Astrocyte (in vitro differentiated cells and primary cell): ENCODE measurements around the gene TMEM204. TPM values are rescaled to one million over a fixed set of nuclear protein-coding genes. Genes with fewer than 3 reads are reported as not detected.

Experiments used
- DNase-seq: peaks from one replicate; pipeline ENCODE4 v3.0.0-alpha.2; 2010; ENCODE audit warnings: low read depth
- FAIRE-seq: peaks from 2 replicates; lab custom pipeline; 2011; peaks lifted over from hg19 to GRCh38; lab: Jason Lieb, UNC
- H2AFZ ChIP-seq: 2 replicates; pipeline ENCODE4 v1.6.0; 2012; ENCODE audit warnings: low read depth, low read length, inconsistent platforms
- H3K27ac ChIP-seq: 2 replicates; pipeline ENCODE4 v1.5.1; 2011; ENCODE audit warnings: low read depth, low read length, inconsistent platforms
- H3K27me3 ChIP-seq: 2 replicates; pipeline ENCODE4 v1.6.0; 2011; ENCODE audit warnings: low read length, inconsistent platforms; ENCODE audit not compliant: insufficient read depth
- H3K36me3 ChIP-seq: 2 replicates; pipeline ENCODE4 v1.5.1; 2011; ENCODE audit warnings: low read length, inconsistent platforms; ENCODE audit not compliant: insufficient read depth
- H3K4me1 ChIP-seq: 2 replicates; pipeline ENCODE4 v1.5.1; 2011; ENCODE audit warnings: low read length, inconsistent platforms; ENCODE audit not compliant: insufficient read depth
- H3K4me2 ChIP-seq: 2 replicates; pipeline ENCODE4 v1.6.0; 2012; ENCODE audit warnings: low read length, inconsistent platforms
- H3K4me3 ChIP-seq: 2 replicates; pipeline ENCODE4 v1.5.1; 2011; ENCODE audit warnings: low read depth, mild to moderate bottlenecking, low read length, inconsistent platforms; ENCODE audit not compliant: insufficient read depth
- H3K79me2 ChIP-seq: 2 replicates; pipeline ENCODE4 v1.6.0; 2012; ENCODE audit warnings: mild to moderate bottlenecking, low read length, inconsistent platforms; ENCODE audit not compliant: insufficient read depth
- H3K9ac ChIP-seq: 2 replicates; pipeline ENCODE4 v1.6.0; 2012; ENCODE audit warnings: mild to moderate bottlenecking, low read length, inconsistent platforms
- H3K9me3 ChIP-seq: 2 replicates; pipeline ENCODE4 v1.5.1; 2012; ENCODE audit warnings: low read depth, mild to moderate bottlenecking, low read length, inconsistent platforms; ENCODE audit not compliant: insufficient read depth
- H4K20me1 ChIP-seq: 2 replicates; pipeline ENCODE4 v1.6.0; 2012; ENCODE audit warnings: low read length, inconsistent platforms; ENCODE audit not compliant: insufficient read depth
- H3K27ac Mint-ChIP-seq: one replicate; pipeline ENCODE4 v1.8.0; 2021; ENCODE audit warnings: mild to moderate bottlenecking, mixed read lengths; ENCODE audit not compliant: unreplicated experiment
- H3K27me3 Mint-ChIP-seq: one replicate; pipeline ENCODE4 v1.8.0; 2021; ENCODE audit warnings: low read depth, mixed read lengths; ENCODE audit not compliant: unreplicated experiment
- H3K36me3 Mint-ChIP-seq: one replicate; pipeline ENCODE4 v1.8.0; 2021; ENCODE audit warnings: low read depth, mixed read lengths; ENCODE audit not compliant: unreplicated experiment
- H3K4me1 Mint-ChIP-seq: one replicate; pipeline ENCODE4 v1.8.0; 2021; ENCODE audit warnings: low read depth, mixed read lengths; ENCODE audit not compliant: unreplicated experiment
- H3K4me3 Mint-ChIP-seq: one replicate; pipeline ENCODE4 v1.8.0; 2021; ENCODE audit warnings: mild to moderate bottlenecking, moderate library complexity, mixed read lengths; ENCODE audit not compliant: unreplicated experiment
- H3K9me3 Mint-ChIP-seq: one replicate; pipeline ENCODE4 v1.8.0; 2021; ENCODE audit warnings: mild to moderate bottlenecking, mixed read lengths; ENCODE audit not compliant: unreplicated experiment
- CTCF ChIP-seq: IDR thresholded peaks from 2 replicates; pipeline ENCODE4 v1.5.1; 2011; ENCODE audit warnings: low read depth, mild to moderate bottlenecking, inconsistent platforms, low read length, moderate library complexity; ENCODE audit not compliant: insufficient read depth
- EZH2 ChIP-seq: IDR thresholded peaks from 2 replicates; pipeline ENCODE4 v1.6.1; 2012; ENCODE audit warnings: mild to moderate bottlenecking, low read length, inconsistent platforms; ENCODE audit not compliant: insufficient read depth
- total RNA-seq: library from RNA; stranded (reverse); gene quantifications from 2 replicates; pipeline ENCODE4 v1.2.1, GENCODE V29; 2021

The TMEM204 gene
- total RNA-seq, 1 donor from 2014 or later: not detected

- Histone ChIP-seq H2AFZ (no peak overlapping the region), H3K4me2 (no peak overlapping the region), H3K79me2 (no peaks in the 10 kb centered on the region), H3K4me3 (no peak overlapping the region), H3K27me3 (no peaks in the 10 kb centered on the region), H4K20me1 (no peaks in the 10 kb centered on the region), H3K36me3 (peaks cover 6% of the 10 kb centered on the region), H3K4me1 (no peaks in the 10 kb centered on the region), H3K27ac (no peak overlapping the region), H3K9ac (no peak overlapping the region), H3K9me3 (no peaks in the 10 kb centered on the region)
- H3K9me3 Mint-ChIP-seq: peaks cover 2% of the 10 kb centered on the region
- H3K4me3 Mint-ChIP-seq: no peak overlapping the region
- no peak for TF ChIP-seq CTCF
- no peak for TF ChIP-seq EZH2
- H3K4me1 Mint-ChIP-seq: no peaks in the 10 kb centered on the region
- no peak overlapping the region for H3K27ac Mint-ChIP-seq
- H3K36me3 Mint-ChIP-seq: peaks cover 28% of the 10 kb centered on the region
- H3K27me3 Mint-ChIP-seq: no peaks in the 10 kb centered on the region
- DNase-seq (no peak), FAIRE-seq (no peak)
These were observed 49.7 kb downstream of the TMEM204 start for GRCh38 chr16:1583180-1583579.

- FAIRE-seq (no peak), DNase-seq (no peak)
- Mint-ChIP-seq H3K27ac (no peak overlapping the region), H3K4me3 (no peak overlapping the region), H3K9me3 (peaks cover 2% of the 10 kb centered on the region), H3K4me1 (no peaks in the 10 kb centered on the region), H3K27me3 (no peaks in the 10 kb centered on the region), H3K36me3 (peaks cover 22% of the 10 kb centered on the region)
- no peaks in the 10 kb centered on the region for H3K27me3 ChIP-seq
- H3K9me3 ChIP-seq: no peaks in the 10 kb centered on the region
- H3K36me3 ChIP-seq: peaks cover 8% of the 10 kb centered on the region
- H3K79me2 ChIP-seq: no peaks in the 10 kb centered on the region
- no peak overlapping the region for H3K4me2 ChIP-seq
- H3K4me3 ChIP-seq: no peak overlapping the region
- no peak overlapping the region for H3K27ac ChIP-seq
- TF ChIP-seq EZH2 (no peak), CTCF (no peak)
- H3K9ac ChIP-seq: no peak overlapping the region
- H4K20me1 ChIP-seq: no peaks in the 10 kb centered on the region
- H3K4me1 ChIP-seq: no peaks in the 10 kb centered on the region
- no peak overlapping the region for H2AFZ ChIP-seq
These were observed 51.5 kb downstream of the TMEM204 start for GRCh38 chr16:1584926-1585484.

- FAIRE-seq (no peak), DNase-seq (no peak)
- Mint-ChIP-seq H3K4me3 (no peak overlapping the region), H3K9me3 (no peaks in the 10 kb centered on the region), H3K27ac (no peak overlapping the region), H3K36me3 (peaks cover 23% of the 10 kb centered on the region), H3K27me3 (no peaks in the 10 kb centered on the region), H3K4me1 (no peaks in the 10 kb centered on the region)
- Histone ChIP-seq H3K4me2 (no peak overlapping the region), H3K27ac (no peak overlapping the region), H2AFZ (no peak overlapping the region), H3K36me3 (peaks cover 4% of the 10 kb centered on the region), H3K9me3 (no peaks in the 10 kb centered on the region), H3K4me1 (no peaks in the 10 kb centered on the region), H3K9ac (no peak overlapping the region), H3K27me3 (no peaks in the 10 kb centered on the region), H3K4me3 (no peak overlapping the region), H4K20me1 (no peaks in the 10 kb centered on the region), H3K79me2 (no peaks in the 10 kb centered on the region)
- TF ChIP-seq EZH2 (no peak), CTCF (no peak)
These were observed 56.9 kb downstream of the TMEM204 start for GRCh38 chr16:1590366-1590765.
